DMS 273 (cell line): ENCODE data around the gene CAMK1D.
"Not testable (repeated sequence)": the region's sequence is repeated elsewhere in the genome, so short reads cannot be mapped to it uniquely, and the experiment has no call there.

Experiments used
- DNase-seq: peaks from one replicate; lab custom pipeline; 2025; ENCODE audit not compliant: unreplicated experiment; lab: John Stamatoyannopoulos, UW

Gene CAMK1D

GRCh38 chr10:12806228-12807095 lies 457.1 kb downstream of the CAMK1D start:
- no peak for DNase-seq

- DNase-seq: no peak
Measured at GRCh38 chr10:12807096-12807755, 457.9 kb downstream of the CAMK1D start.

GRCh38 chr10:12808014-12808613 lies 458.8 kb downstream of the CAMK1D start:
- DNase-seq: no peak

GRCh38 chr10:12810046-12810445 lies 460.7 kb downstream of the CAMK1D start:
- not testable (repeated sequence) for DNase-seq

GRCh38 chr10:12811826-12812225 lies 462.5 kb downstream of the CAMK1D start:
- no peak for DNase-seq

- no peak for DNase-seq
Measured at GRCh38 chr10:12812571-12812970, 463.2 kb downstream of the CAMK1D start.

- no peak for DNase-seq
Measured at GRCh38 chr10:12814166-12814565, 464.8 kb downstream of the CAMK1D start.

- no peak for DNase-seq
Measured at GRCh38 chr10:12819071-12819470, 469.7 kb downstream of the CAMK1D start.

GRCh38 chr10:12819656-12820055 lies 470.3 kb downstream of the CAMK1D start:
- DNase-seq: no peak

- DNase-seq: no peak
Measured at GRCh38 chr10:12822126-12822892, 473.0 kb downstream of the CAMK1D start.

GRCh38 chr10:12822893-12823170 lies 473.5 kb downstream of the CAMK1D start:
- DNase-seq: no peak

- DNase-seq: no peak
Measured at GRCh38 chr10:12823328-12823727, 474.0 kb downstream of the CAMK1D start.

GRCh38 chr10:12825260-12825849 lies 476.0 kb downstream of the CAMK1D start:
- no peak for DNase-seq

GRCh38 chr10:12826800-12827372 lies 477.5 kb downstream of the CAMK1D start:
- DNase-seq: no peak

GRCh38 chr10:12828736-12829135 lies 479.4 kb downstream of the CAMK1D start:
- DNase-seq: no peak

GRCh38 chr10:12829831-12830390 lies 480.6 kb downstream of the CAMK1D start:
- no peak for DNase-seq

- no peak for DNase-seq
Measured at GRCh38 chr10:12832096-12832495, 482.7 kb downstream of the CAMK1D start.

- no peak for DNase-seq
Measured at GRCh38 chr10:12833451-12833850, 484.1 kb downstream of the CAMK1D start.

- DNase-seq: no peak
Measured at GRCh38 chr10:12834116-12834665, 484.8 kb downstream of the CAMK1D start.

GRCh38 chr10:12834721-12835120 lies 485.4 kb downstream of the CAMK1D start:
- no peak for DNase-seq
